ENCODE measurements around the gene NMD3. TPM values are rescaled to one million over a fixed set of nuclear protein-coding genes. Genes with fewer than 3 reads are reported as not detected.

Gene NMD3
- polyA plus RNA-seq, 1 of the 3 experiments (the other 2 are of a cell fraction) = 15.1 TPM

GRCh38 chr3:161266731-161267150, 45.6 kb downstream of the NMD3 start:
- no peaks in the 10 kb centered on the region for H3K27me3 ChIP-seq (ENCODE audit: insufficient read depth)
- CTCF ChIA-PET = interaction anchor here (0.7 to 1.8 kb wide), 3 partner anchors 74 to 142 kb away, joined by 3 to 6 read pairs (median 3); no protein-coding TSS in a partner anchor
- H3K4me2 ChIP-seq = peak overlapping the region; percentile 54; the same call in 1 of the 2 replicates
- DNase-seq = no peak
- H4K20me1 ChIP-seq (ENCODE audit: insufficient read depth) = no peaks in the 10 kb centered on the region
- H3K27ac ChIP-seq (ENCODE audit: low read depth in 2 of 2, low read length in 1 of 2) = peak overlapping the region in 1 of 2 experiments; percentile 73; a peak in 3 of 4 replicates
- no peak overlapping the region for H3K4me3 ChIP-seq (ENCODE audit: low read depth in 2 of 2, low read length in 1 of 2)
- peaks cover 0 to 4% of the 10 kb centered on the region in 2 experiments; a peak in 2 of 4 replicates for H3K4me1 ChIP-seq (ENCODE audit: control insufficient read depth in 1 of 2, insufficient read depth in 2 of 2, low read depth in 1 of 2, low read length in 1 of 2)
- no peaks in the 10 kb centered on the region for H3K9me2 ChIP-seq
- POLR2A ChIA-PET = no interaction called here
- H3K9ac ChIP-seq = no peak overlapping the region
- peaks cover 2 to 12% of the 10 kb centered on the region in 2 experiments for H3K36me3 ChIP-seq (replicated peaks in 1 of 2; ENCODE audit: control insufficient read depth in 1 of 2, insufficient read depth in 2 of 2, low read length in 1 of 2)
- WGBS (ENCODE audit: low lambda C conversion rate) = 6% methylated on average over 1 of the region's 1 CpG
- H3K79me2 ChIP-seq (ENCODE audit: insufficient read depth) = no peaks in the 10 kb centered on the region
- TF ChIP-seq JUND (IDR thresholded peaks at IDR 0.05) = peak; percentile 40; the same call in 1 of the 2 replicates
- no peak for TF ChIP-seq RFX5 (IDR thresholded peaks at IDR 0.05; ENCODE audit: low read length)
- TF ChIP-seq FOXM1 (IDR thresholded peaks at IDR 0.05; ENCODE audit: low read depth) = no peak
- peak; percentile 54; the same call in 1 of the 2 replicates for TF ChIP-seq FOSL2 (IDR thresholded peaks at IDR 0.05; ENCODE audit: borderline replicate concordance, low read depth)
- TF ChIP-seq TEAD4 (IDR thresholded peaks at IDR 0.05; ENCODE audit: borderline replicate concordance, insufficient read depth) = peak; percentile 60; the same call in 1 of the 2 replicates
- TF ChIP-seq, protein P1, sequence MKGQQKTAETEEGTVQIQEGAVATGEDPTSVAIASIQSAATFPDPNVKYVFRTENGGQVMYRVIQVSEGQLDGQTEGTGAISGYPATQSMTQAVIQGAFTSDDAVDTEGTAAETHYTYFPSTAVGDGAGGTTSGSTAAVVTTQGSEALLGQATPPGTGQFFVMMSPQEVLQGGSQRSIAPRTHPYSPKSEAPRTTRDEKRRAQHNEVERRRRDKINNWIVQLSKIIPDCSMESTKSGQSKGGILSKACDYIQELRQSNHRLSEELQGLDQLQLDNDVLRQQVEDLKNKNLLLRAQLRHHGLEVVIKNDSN (IDR thresholded peaks at IDR 0.05; ENCODE audit: borderline replicate concordance, low read depth) = peak; percentile 64; the same call in 1 of the 2 replicates
- TF ChIP-seq GATA2 (CRISPR knock-in tag; IDR thresholded peaks at IDR 0.05) = no peak
- TF ChIP-seq, protein P2, sequence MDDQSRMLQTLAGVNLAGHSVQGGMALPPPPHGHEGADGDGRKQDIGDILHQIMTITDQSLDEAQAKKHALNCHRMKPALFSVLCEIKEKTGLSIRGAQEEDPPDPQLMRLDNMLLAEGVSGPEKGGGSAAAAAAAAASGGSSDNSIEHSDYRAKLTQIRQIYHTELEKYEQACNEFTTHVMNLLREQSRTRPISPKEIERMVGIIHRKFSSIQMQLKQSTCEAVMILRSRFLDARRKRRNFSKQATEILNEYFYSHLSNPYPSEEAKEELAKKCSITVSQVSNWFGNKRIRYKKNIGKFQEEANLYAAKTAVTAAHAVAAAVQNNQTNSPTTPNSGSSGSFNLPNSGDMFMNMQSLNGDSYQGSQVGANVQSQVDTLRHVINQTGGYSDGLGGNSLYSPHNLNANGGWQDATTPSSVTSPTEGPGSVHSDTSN (IDR thresholded peaks at IDR 0.05) = peak; percentile 33; the same call in 1 of the 2 replicates
- TF ChIP-seq TCF12 (IDR thresholded peaks at IDR 0.05) = peak; percentile 64
- TF ChIP-seq, protein P3, sequence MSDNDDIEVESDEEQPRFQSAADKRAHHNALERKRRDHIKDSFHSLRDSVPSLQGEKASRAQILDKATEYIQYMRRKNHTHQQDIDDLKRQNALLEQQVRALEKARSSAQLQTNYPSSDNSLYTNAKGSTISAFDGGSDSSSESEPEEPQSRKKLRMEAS (IDR thresholded peaks at IDR 0.05; ENCODE audit: low read depth) = peak; percentile 46; the same call in 1 of the 2 replicates
- TF ChIP-seq MEF2A (IDR thresholded peaks at IDR 0.05; ENCODE audit: borderline replicate concordance, low read depth) = no peak
- no peak for TF ChIP-seq IRF3 (IDR thresholded peaks at IDR 0.05; ENCODE audit: low read depth, low read length)
- TF ChIP-seq RCOR1 (IDR thresholded peaks at IDR 0.05; ENCODE audit: low read length) = no peak
- H3K9me3 ChIP-seq = no peaks in the 10 kb centered on the region
- H3F3A ChIP-seq (replicated peaks; ENCODE audit: insufficient read depth) = peaks cover 24% of the 10 kb centered on the region
- no peak overlapping the region for H2AFZ ChIP-seq (ENCODE audit: low read depth)

GRCh38 chr3:161267646-161268045, 46.5 kb downstream of the NMD3 start:
- Histone ChIP-seq H3F3A (replicated peaks; ENCODE audit: insufficient read depth) (peaks cover 24% of the 10 kb centered on the region), H3K4me3 (ENCODE audit: low read depth in 2 of 2, low read length in 1 of 2) (no peak overlapping the region), H3K36me3 (replicated peaks in 1 of 2; ENCODE audit: control insufficient read depth in 1 of 2, insufficient read depth in 2 of 2, low read length in 1 of 2) (peaks cover 2 to 9% of the 10 kb centered on the region in 2 experiments), H3K79me2 (ENCODE audit: insufficient read depth) (no peaks in the 10 kb centered on the region), H3K9me2 (no peaks in the 10 kb centered on the region), H4K20me1 (ENCODE audit: insufficient read depth) (no peaks in the 10 kb centered on the region), H3K9ac (no peak overlapping the region), H3K27me3 (ENCODE audit: insufficient read depth) (no peaks in the 10 kb centered on the region), H3K4me2 (no peak overlapping the region), H3K4me1 (ENCODE audit: control insufficient read depth in 1 of 2, insufficient read depth in 2 of 2, low read depth in 1 of 2, low read length in 1 of 2) (peaks cover 0 to 4% of the 10 kb centered on the region in 2 experiments; a peak in 2 of 4 replicates), H3K9me3 (no peaks in the 10 kb centered on the region), H2AFZ (ENCODE audit: low read depth) (no peak overlapping the region), H3K27ac (ENCODE audit: low read depth in 2 of 2, low read length in 1 of 2) (no peak overlapping the region)
- TF ChIP-seq RAD21 (IDR thresholded peaks at IDR 0.05; ENCODE audit: low read length) = no peak
- TF ChIP-seq RFX5 (IDR thresholded peaks at IDR 0.05; ENCODE audit: low read length) = no peak
- WGBS (ENCODE audit: low lambda C conversion rate) = 62% methylated on average over 3 of the region's 3 CpGs
- ChIA-PET CTCF (interaction anchor here (1.0 to 1.8 kb wide), 3 partner anchors 140 to 156 kb away, joined by 3 to 6 read pairs (median 3); no protein-coding TSS in a partner anchor), POLR2A (no interaction called here)
- DNase-seq = no peak

Data from SK-N-SH (cell line).